ENCODE measurements around the gene LRRC61. TPM values are rescaled to one million over a fixed set of nuclear protein-coding genes. Genes with fewer than 3 reads are reported as not detected.

The LRRC61 gene
- total and polyA plus RNA-seq, 2 of the 13 experiments (the other 11 are each of a cell fraction or from before 2014, with no cell fraction given) = 33.0 to 34.8 TPM

- TF ChIP-seq, protein P1, sequence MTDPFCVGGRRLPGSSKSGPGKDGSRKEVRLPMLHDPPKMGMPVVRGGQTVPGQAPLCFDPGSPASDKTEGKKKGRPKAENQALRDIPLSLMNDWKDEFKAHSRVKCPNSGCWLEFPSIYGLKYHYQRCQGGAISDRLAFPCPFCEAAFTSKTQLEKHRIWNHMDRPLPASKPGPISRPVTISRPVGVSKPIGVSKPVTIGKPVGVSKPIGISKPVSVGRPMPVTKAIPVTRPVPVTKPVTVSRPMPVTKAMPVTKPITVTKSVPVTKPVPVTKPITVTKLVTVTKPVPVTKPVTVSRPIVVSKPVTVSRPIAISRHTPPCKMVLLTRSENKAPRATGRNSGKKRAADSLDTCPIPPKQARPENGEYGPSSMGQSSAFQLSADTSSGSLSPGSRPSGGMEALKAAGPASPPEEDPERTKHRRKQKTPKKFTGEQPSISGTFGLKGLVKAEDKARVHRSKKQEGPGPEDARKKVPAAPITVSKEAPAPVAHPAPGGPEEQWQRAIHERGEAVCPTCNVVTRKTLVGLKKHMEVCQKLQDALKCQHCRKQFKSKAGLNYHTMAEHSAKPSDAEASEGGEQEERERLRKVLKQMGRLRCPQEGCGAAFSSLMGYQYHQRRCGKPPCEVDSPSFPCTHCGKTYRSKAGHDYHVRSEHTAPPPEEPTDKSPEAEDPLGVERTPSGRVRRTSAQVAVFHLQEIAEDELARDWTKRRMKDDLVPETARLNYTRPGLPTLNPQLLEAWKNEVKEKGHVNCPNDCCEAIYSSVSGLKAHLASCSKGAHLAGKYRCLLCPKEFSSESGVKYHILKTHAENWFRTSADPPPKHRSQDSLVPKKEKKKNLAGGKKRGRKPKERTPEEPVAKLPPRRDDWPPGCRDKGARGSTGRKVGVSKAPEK (CRISPR knock-in tag; IDR thresholded peaks at IDR 0.05; ENCODE audit: borderline replicate concordance) = no peak
- no peak for TF ChIP-seq FOXK2 (IDR thresholded peaks at IDR 0.05)
- TF ChIP-seq KAT2B (IDR thresholded peaks at IDR 0.05; ENCODE audit: borderline replicate concordance, low read depth, low read length) = no peak
- TF ChIP-seq HOXA7 (CRISPR knock-in tag; IDR thresholded peaks at IDR 0.05) = no peak
- TF ChIP-seq, protein P2, sequence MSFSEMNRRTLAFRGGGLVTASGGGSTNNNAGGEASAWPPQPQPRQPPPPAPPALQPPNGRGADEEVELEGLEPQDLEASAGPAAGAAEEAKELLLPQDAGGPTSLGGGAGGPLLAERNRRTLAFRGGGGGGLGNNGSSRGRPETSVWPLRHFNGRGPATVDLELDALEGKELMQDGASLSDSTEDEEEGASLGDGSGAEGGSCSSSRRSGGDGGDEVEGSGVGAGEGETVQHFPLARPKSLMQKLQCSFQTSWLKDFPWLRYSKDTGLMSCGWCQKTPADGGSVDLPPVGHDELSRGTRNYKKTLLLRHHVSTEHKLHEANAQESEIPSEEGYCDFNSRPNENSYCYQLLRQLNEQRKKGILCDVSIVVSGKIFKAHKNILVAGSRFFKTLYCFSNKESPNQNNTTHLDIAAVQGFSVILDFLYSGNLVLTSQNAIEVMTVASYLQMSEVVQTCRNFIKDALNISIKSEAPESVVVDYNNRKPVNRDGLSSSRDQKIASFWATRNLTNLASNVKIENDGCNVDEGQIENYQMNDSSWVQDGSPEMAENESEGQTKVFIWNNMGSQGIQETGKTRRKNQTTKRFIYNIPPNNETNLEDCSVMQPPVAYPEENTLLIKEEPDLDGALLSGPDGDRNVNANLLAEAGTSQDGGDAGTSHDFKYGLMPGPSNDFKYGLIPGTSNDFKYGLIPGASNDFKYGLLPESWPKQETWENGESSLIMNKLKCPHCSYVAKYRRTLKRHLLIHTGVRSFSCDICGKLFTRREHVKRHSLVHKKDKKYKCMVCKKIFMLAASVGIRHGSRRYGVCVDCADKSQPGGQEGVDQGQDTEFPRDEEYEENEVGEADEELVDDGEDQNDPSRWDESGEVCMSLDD (CRISPR knock-in tag; IDR thresholded peaks at IDR 0.05; ENCODE audit: borderline replicate concordance) = no peak
- TF ChIP-seq SP2 (CRISPR knock-in tag; IDR thresholded peaks at IDR 0.05) = no peak; the same call in 1 of the 2 replicates
- TF ChIP-seq CC2D1A (CRISPR knock-in tag; IDR thresholded peaks at IDR 0.05) = no peak
- TF ChIP-seq, protein P3, sequence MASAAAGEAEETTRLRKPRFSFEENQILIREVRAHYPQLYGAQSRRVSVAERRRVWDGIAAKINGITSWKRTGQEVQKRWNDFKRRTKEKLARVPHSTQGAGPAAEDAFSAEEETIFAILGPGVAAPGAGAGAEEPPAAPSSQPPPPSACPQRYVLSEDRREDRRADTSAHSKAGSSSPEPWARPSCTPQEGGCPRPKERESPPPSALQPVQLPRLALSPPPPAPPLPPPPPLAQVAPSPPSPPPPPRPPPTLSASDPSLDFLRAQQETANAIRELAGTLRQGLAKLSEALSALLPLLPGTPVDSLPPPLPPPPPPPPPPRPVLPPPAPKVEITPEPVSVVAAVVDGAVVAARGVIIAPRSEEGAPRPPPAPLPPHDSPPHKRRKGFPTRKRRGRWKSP (CRISPR knock-in tag; IDR thresholded peaks at IDR 0.05) = no peak
- TF ChIP-seq RARG (CRISPR knock-in tag; IDR thresholded peaks at IDR 0.05; ENCODE audit: low read depth) = no peak
- no peak; the same call in 1 of the 2 replicates for TF ChIP-seq ARID5B (CRISPR knock-in tag; IDR thresholded peaks at IDR 0.05)
- no peak for TF ChIP-seq ZNF460 (CRISPR knock-in tag; IDR thresholded peaks at IDR 0.05; ENCODE audit: borderline replicate concordance)
- TF ChIP-seq MTA1 (CRISPR knock-in tag; IDR thresholded peaks at IDR 0.05; ENCODE audit: borderline replicate concordance) = no peak
- TF ChIP-seq ZNF484 (CRISPR knock-in tag; IDR thresholded peaks at IDR 0.05; ENCODE audit: borderline replicate concordance, low read depth) = no peak
- no peak; the same call in 1 of the 2 replicates for TF ChIP-seq TBX2 (CRISPR knock-in tag; IDR thresholded peaks at IDR 0.05; ENCODE audit: borderline replicate concordance)
- 0 out of 2 replicates have a peak, but pooled peaks have one; percentile 3 for TF ChIP-seq CEBPG (CRISPR knock-in tag; IDR thresholded peaks at IDR 0.05)
- no peak for TF ChIP-seq ZNF724P (CRISPR knock-in tag; IDR thresholded peaks at IDR 0.05; ENCODE audit: borderline replicate concordance)
- no peak for TF ChIP-seq REPIN1 (CRISPR knock-in tag; IDR thresholded peaks at IDR 0.05; ENCODE audit: borderline replicate concordance, low read depth)
- TF ChIP-seq FOXJ3 (CRISPR knock-in tag; IDR thresholded peaks at IDR 0.05; ENCODE audit: borderline replicate concordance) = no peak
Observed at GRCh38 chr7:150368884-150369747, 46.0 kb downstream of the LRRC61 start (continued).

All from HepG2 (cell line).